H7 (cell line): ENCODE measurements around the gene MUC5AC. TPM values are rescaled to one million over a fixed set of nuclear protein-coding genes. Genes with fewer than 3 reads are reported as not detected.
"Not testable (repeated sequence)": the region's sequence is repeated elsewhere in the genome, so short reads cannot be mapped to it uniquely, and the experiment has no call there.

Experiments
- DNase-seq: peaks from one replicate; pipeline ENCODE4 v3.0.0; 2012
- H3K27me3 ChIP-seq: 2 replicates; pipeline ENCODE4 v1.6.0; 2011; ENCODE audit warnings: mild to moderate bottlenecking, low read length; ENCODE audit not compliant: control insufficient read depth, insufficient read depth
- H3K36me3 ChIP-seq: replicated peaks from 2 replicates; pipeline ENCODE4 v1.5.1; 2011; ENCODE audit warnings: low read length; ENCODE audit not compliant: control insufficient read depth, insufficient read depth
- H3K4me3 ChIP-seq: 2 replicates; pipeline ENCODE4 v1.5.1; 2011; ENCODE audit warnings: low read depth, mild to moderate bottlenecking, control low read depth, low read length, moderate library complexity; ENCODE audit not compliant: insufficient read depth
- total RNA-seq: library from RNA; depleted of rRNA; stranded (reverse); fragments of >200 nt; shearing (Covaris generic); gene quantifications from 2 replicates; pipeline ENCODE4 v1.2.3, GENCODE V29; 2014

The MUC5AC gene
- total RNA-seq, 1 experiment from 2014 or later = not detected

GRCh38 chr11:1160231-1161101, 2.7 kb downstream of the MUC5AC start:
- peak; percentile 70 for DNase-seq
- Histone ChIP-seq H3K36me3 (no peaks in the 10 kb centered on the region), H3K27me3 (no peaks in the 10 kb centered on the region), H3K4me3 (no peak overlapping the region)

- Histone ChIP-seq H3K4me3 (no peak overlapping the region), H3K36me3 (no peaks in the 10 kb centered on the region), H3K27me3 (no peaks in the 10 kb centered on the region)
- DNase-seq = no peak
These were observed 3.8 kb downstream of the MUC5AC start for GRCh38 chr11:1161410-1162137.

- no peak overlapping the region for H3K4me3 ChIP-seq
- H3K27me3 ChIP-seq = no peaks in the 10 kb centered on the region
- DNase-seq = no peak
- H3K36me3 ChIP-seq = no peaks in the 10 kb centered on the region
These were observed 4.4 kb downstream of the MUC5AC start for GRCh38 chr11:1162138-1162475.

- no peaks in the 10 kb centered on the region for H3K36me3 ChIP-seq
- DNase-seq = peak; percentile 60
- no peaks in the 10 kb centered on the region for H3K27me3 ChIP-seq
- no peak overlapping the region for H3K4me3 ChIP-seq
These were observed 4.9 kb downstream of the MUC5AC start for GRCh38 chr11:1162491-1163311.

- peak; percentile 61 for DNase-seq
- no peaks in the 10 kb centered on the region for H3K36me3 ChIP-seq
- H3K27me3 ChIP-seq = no peaks in the 10 kb centered on the region
- no peak overlapping the region for H3K4me3 ChIP-seq
These were observed 5.7 kb downstream of the MUC5AC start for GRCh38 chr11:1163321-1163910.

- no peaks in the 10 kb centered on the region for H3K36me3 ChIP-seq
- peak; percentile 63 for DNase-seq
- no peaks in the 10 kb centered on the region for H3K27me3 ChIP-seq
- no peak overlapping the region for H3K4me3 ChIP-seq
These were observed 6.4 kb downstream of the MUC5AC start for GRCh38 chr11:1163911-1164735.

GRCh38 chr11:1164779-1165255, 7.1 kb downstream of the MUC5AC start:
- DNase-seq, H3K4me3 ChIP-seq, H3K36me3 ChIP-seq, H3K27me3 ChIP-seq: not testable (repeated sequence)

- Histone ChIP-seq H3K4me3 (no peak overlapping the region), H3K36me3 (no peaks in the 10 kb centered on the region)
- peak; percentile 54 for DNase-seq
These were observed 7.7 kb downstream of the MUC5AC start for GRCh38 chr11:1165256-1166041.

GRCh38 chr11:1167256-1167655, 9.5 kb downstream of the MUC5AC start:
- Histone ChIP-seq H3K27me3 (no peaks in the 10 kb centered on the region), H3K36me3 (no peaks in the 10 kb centered on the region)
- peak; percentile 33 for DNase-seq

More at GRCh38 chr11:1165256-1166041, 7.7 kb downstream of the MUC5AC start:
- H3K27me3 ChIP-seq = no peaks in the 10 kb centered on the region

GRCh38 chr11:1167751-1168231, 10.0 kb downstream of the MUC5AC start:
- peak; percentile 44 for DNase-seq
- H3K4me3 ChIP-seq = no peak overlapping the region
- H3K36me3 ChIP-seq = no peaks in the 10 kb centered on the region
- no peaks in the 10 kb centered on the region for H3K27me3 ChIP-seq

More at GRCh38 chr11:1167256-1167655, 9.5 kb downstream of the MUC5AC start:
- no peak overlapping the region for H3K4me3 ChIP-seq

- Histone ChIP-seq H3K4me3 (no peak overlapping the region), H3K27me3 (no peaks in the 10 kb centered on the region), H3K36me3 (no peaks in the 10 kb centered on the region)
- no peak for DNase-seq
These were observed 10.5 kb downstream of the MUC5AC start for GRCh38 chr11:1168256-1168655.

GRCh38 chr11:1168721-1169161, 11.0 kb downstream of the MUC5AC start:
- Histone ChIP-seq H3K4me3 (no peak overlapping the region), H3K27me3 (no peaks in the 10 kb centered on the region), H3K36me3 (no peaks in the 10 kb centered on the region)
- peak; percentile 54 for DNase-seq
